Measurements from ENCODE around the gene SUPT3H. TPM values are rescaled to one million over a fixed set of nuclear protein-coding genes. Genes with fewer than 3 reads are reported as not detected.

The SUPT3H gene
- total and polyA plus RNA-seq, 2 of the 8 experiments (the other 6 are each of a cell fraction or from before 2014, with no cell fraction given) = 18.8 to 23.0 TPM

DNA sequence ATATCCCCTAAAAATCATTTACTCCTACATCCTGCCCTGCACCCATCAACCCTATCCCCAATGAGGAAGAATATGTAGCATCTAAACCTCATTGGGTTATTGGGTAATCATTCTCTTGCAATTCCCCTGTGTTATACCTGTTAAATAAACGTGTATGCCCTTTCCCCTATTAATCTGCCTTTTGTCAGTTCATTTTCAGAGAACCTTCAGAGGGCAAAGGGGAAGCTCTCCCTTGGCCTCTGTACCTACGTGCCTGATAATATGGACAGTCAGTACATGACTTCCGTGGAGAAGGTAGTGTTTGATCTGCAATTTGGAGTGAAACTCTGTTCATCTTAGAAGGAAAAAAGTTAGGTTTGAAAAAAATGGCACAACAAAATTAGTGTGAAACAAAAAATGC, 223.1 kb downstream of the SUPT3H start:
- Histone ChIP-seq H4K91ac (replicated peaks; ENCODE audit: insufficient read length, low read length) (no peak overlapping the region), H3K27ac (ENCODE audit: low read depth, low read length) (no peak overlapping the region), H3K4me3 (ENCODE audit: extremely low read depth in 1 of 4, insufficient read depth in 2 of 4, low read depth in 3 of 4, low read length in 4 of 4) (no peak overlapping the region), H2AK5ac (ENCODE audit: low read depth, low read length) (no peak overlapping the region), H3K4me2 (ENCODE audit: insufficient read depth in 1 of 2, low read depth in 2 of 2, low read length in 2 of 2) (no peak overlapping the region), H3K9ac (replicated peaks in 1 of 4; ENCODE audit: extremely low read depth in 1 of 4, low read depth in 3 of 4, low read length in 3 of 4) (no peak overlapping the region), H3K23me2 (ENCODE audit: low read depth, low read length) (no peaks in the 10 kb centered on the region), H3K4ac (replicated peaks; ENCODE audit: insufficient read length, low read depth, low read length) (no peak overlapping the region), H3K79me1 (ENCODE audit: low read depth, low read length) (no peaks in the 10 kb centered on the region), H3K18ac (ENCODE audit: extremely low read depth, low read length) (no peak overlapping the region), H3K36me3 (ENCODE audit: control insufficient read depth in 2 of 4, insufficient read depth in 4 of 4, low read length in 3 of 4) (no peaks in the 10 kb centered on the region), H3K56ac (replicated peaks; ENCODE audit: insufficient read length, low read depth, low read length) (no peak overlapping the region), H3K79me2 (ENCODE audit: control insufficient read depth in 1 of 2, insufficient read depth in 2 of 2, low read length in 2 of 2) (no peaks in the 10 kb centered on the region), H4K20me1 (replicated peaks in 1 of 2; ENCODE audit: control insufficient read depth in 1 of 2, insufficient read depth in 2 of 2, low read length in 2 of 2) (peaks cover 0 to 1% of the 10 kb centered on the region in 2 experiments), H4K5ac (ENCODE audit: insufficient read length, low read depth, low read length) (no peak overlapping the region), H2BK20ac (ENCODE audit: low read length) (no peak overlapping the region), H2BK5ac (ENCODE audit: low read depth, low read length) (no peak overlapping the region), H2AFZ (ENCODE audit: low read length) (no peak overlapping the region), H3K23ac (ENCODE audit: insufficient read length) (no peak overlapping the region), H3K4me1 (replicated peaks in 1 of 4; ENCODE audit: control insufficient read depth in 3 of 4, insufficient read depth in 4 of 4, low read length in 3 of 4) (no peaks in the 10 kb centered on the region), H3K27me3 (replicated peaks in 1 of 4; ENCODE audit: control insufficient read depth in 3 of 4, extremely low read depth in 1 of 4, insufficient read depth in 3 of 4, low read length in 3 of 4) (no peaks in the 10 kb centered on the region), H3K9me3 (ENCODE audit: insufficient read depth in 2 of 2, low read depth in 1 of 2, low read length in 1 of 2) (no peaks in the 10 kb centered on the region), H4K8ac (ENCODE audit: extremely low read depth, insufficient read depth, low read length) (no peak overlapping the region), H2BK15ac (ENCODE audit: low read length) (no peak overlapping the region), H3K14ac (ENCODE audit: insufficient read length) (no peak overlapping the region), H2BK120ac (replicated peaks; ENCODE audit: low read depth, low read length) (no peak overlapping the region), H2BK12ac (ENCODE audit: low read depth, low read length) (no peak overlapping the region)
- 81% methylated on average over 3 of the region's 3 CpGs; no CpG with 5 or more reads in 1 of the 2 experiments for WGBS, 2 experiments (ENCODE audit: extremely low coverage in 1 of 2, insufficient coverage in 1 of 2, insufficient read length in 1 of 2, insufficient replicate concordance in 2 of 2, low coverage in 1 of 2, low lambda C conversion rate in 2 of 2, missing lambda C conversion rate in 1 of 2)
- POLR2A ChIA-PET (ENCODE audit: partially characterized antibody) = no interaction called here
- CTCF ChIA-PET (ENCODE audit: partially characterized antibody) = no interaction called here
- no peak for TF ChIP-seq BCL11A (IDR thresholded peaks at IDR 0.05; ENCODE audit: low read depth in 2 of 2, low read length in 2 of 2)
- TF ChIP-seq SP1 (IDR thresholded peaks at IDR 0.05; ENCODE audit: low read depth, low read length) = no peak
- TF ChIP-seq RXRA (IDR thresholded peaks at IDR 0.05; ENCODE audit: insufficient read depth, low read depth, low read length) = no peak
- no peak for TF ChIP-seq ASH2L (IDR thresholded peaks at IDR 0.05; ENCODE audit: low read length)
- no peak for TF ChIP-seq SIRT6 (IDR thresholded peaks at IDR 0.05; ENCODE audit: low read length)
- no peak for TF ChIP-seq SIN3A (conservative IDR thresholded peaks at IDR 0.05 in 1 of 2, IDR thresholded peaks at IDR 0.05 in 1 of 2; ENCODE audit: low read depth in 1 of 2, low read length in 2 of 2)
- TF ChIP-seq CTBP2 (IDR thresholded peaks at IDR 0.05; ENCODE audit: borderline replicate concordance, insufficient read depth, insufficient read length, low read length) = no peak
- no peak for TF ChIP-seq SP4 (IDR thresholded peaks at IDR 0.05; ENCODE audit: low read length)
- no peak for TF ChIP-seq USF2 (IDR thresholded peaks at IDR 0.05; ENCODE audit: low read length)
- no peak for TF ChIP-seq RAD21 (IDR thresholded peaks at IDR 0.05 in 1 of 2, conservative IDR thresholded peaks at IDR 0.05 in 1 of 2; ENCODE audit: low read depth in 2 of 2, low read length in 2 of 2)
- DNase-seq (ENCODE audit: low read depth in 1 of 2, low spot score in 2 of 2) = no peak
- FAIRE-seq = peak; percentile 28
